IMR-90 (cell line): ENCODE measurements around the gene TNP1.

Experiments
- CTCF ChIP-seq: conservative IDR thresholded peaks from 2 replicates; pipeline ENCODE4 v1.5.1; 2012; ENCODE audit warnings: mild to moderate bottlenecking, low read depth, low read length, improper control_type of control experiment
- ELK1 ChIP-seq: fragments of 150-350 bp; IDR thresholded peaks from 2 replicates; pipeline ENCODE4 v1.6.1; 2016; ENCODE audit warnings: low read depth, mild to moderate bottlenecking, low read length, moderate library complexity, borderline replicate concordance
- FOS ChIP-seq: fragments of 150-350 bp; IDR thresholded peaks from 2 replicates; pipeline ENCODE4 v1.6.1; 2016; ENCODE audit warnings: low read depth, low read length
- MAFK ChIP-seq: IDR thresholded peaks from 2 replicates; pipeline ENCODE4 v1.6.1; 2012; ENCODE audit warnings: low read depth, low read length, improper control_type of control experiment
- POLR2A ChIP-seq: IDR thresholded peaks from 2 replicates; pipeline ENCODE4 v1.6.1; 2012; ENCODE audit warnings: mild to moderate bottlenecking, low read depth, low read length
- RFX5 ChIP-seq: IDR thresholded peaks from 2 replicates; pipeline ENCODE4 v1.8.0; 2012; ENCODE audit warnings: low read depth, mild to moderate bottlenecking, low read length, moderate library complexity

GRCh38 chr2:216872624-216873023, 12.8 kb upstream of the TNP1 start:
- TF ChIP-seq POLR2A (no peak), CTCF (no peak), ELK1 (no peak), RFX5 (no peak), FOS (no peak), MAFK (no peak)
